GM23338 (cell line): ENCODE results near the gene MYO16. TPM values are rescaled to one million over a fixed set of nuclear protein-coding genes. Genes with fewer than 3 reads are reported as not detected.

Source experiments
- ATAC-seq: fragments of 200-7000 bp; cut with Tn5 transposase; 3 replicates; pipeline ENCODE4 v1.9.1; 2020
- DNase-seq: peaks from one replicate; pipeline ENCODE4 v3.0.0-alpha.2; 2015; ENCODE audit warnings: low spot score
- H2AFZ ChIP-seq: fragments of 200-600 bp; sonication (generic); 2 replicates; pipeline ENCODE4 v1.8.0; 2016; ENCODE audit warnings: antibody characterized with exemption, mild to moderate bottlenecking, moderate library complexity
- H3F3A ChIP-seq: fragments of 200-600 bp; sonication (generic); replicated peaks from 2 replicates; pipeline ENCODE4 v1.8.0; 2017; ENCODE audit warnings: antibody characterized with exemption, mixed run types, low read depth
- H3K27ac ChIP-seq: fragments of 200-600 bp; sonication (generic); 2 replicates; pipeline ENCODE4 v1.6.1; 2016; ENCODE audit warnings: low read depth
- H3K27me3 ChIP-seq: fragments of 200-600 bp; sonication (generic); 2 replicates; pipeline ENCODE4 v1.8.0; 2016; ENCODE audit warnings: mild to moderate bottlenecking, mixed run types, moderate library complexity; ENCODE audit not compliant: insufficient read depth
- H3K36me3 ChIP-seq: fragments of 200-600 bp; sonication (generic); 2 replicates; pipeline ENCODE4 v1.8.0; 2016; ENCODE audit warnings: mild to moderate bottlenecking; ENCODE audit not compliant: insufficient read depth
- H3K4me1 ChIP-seq: fragments of 200-600 bp; sonication (generic); 2 replicates; pipeline ENCODE4 v1.8.0; 2016; ENCODE audit warnings: mild to moderate bottlenecking, moderate library complexity; ENCODE audit not compliant: insufficient read depth
- H3K4me2 ChIP-seq: fragments of 200-600 bp; sonication (generic); 2 replicates; pipeline ENCODE4 v1.7.1; 2017; ENCODE audit warnings: mixed run types
- H3K4me3 ChIP-seq: fragments of 200-600 bp; sonication (generic); 2 replicates; pipeline ENCODE4 v1.6.1; 2016; ENCODE audit warnings: mixed run types
- H3K79me2 ChIP-seq: fragments of 200-600 bp; sonication (generic); replicated peaks from 2 replicates; pipeline ENCODE4 v1.8.0; 2017; ENCODE audit warnings: mild to moderate bottlenecking; ENCODE audit not compliant: insufficient read depth
- H3K9me2 ChIP-seq: fragments of 200-600 bp; sonication (generic); 2 replicates; pipeline ENCODE4 v1.8.0; 2017; ENCODE audit not compliant: insufficient read depth
- H4K20me1 ChIP-seq: fragments of 200-600 bp; sonication (generic); replicated peaks from 2 replicates; pipeline ENCODE4 v1.8.0; 2017; ENCODE audit warnings: mild to moderate bottlenecking; ENCODE audit not compliant: insufficient read depth
- H3K27ac Mint-ChIP-seq: 2 replicates; pipeline ENCODE4 v1.8.0; 2020; ENCODE audit warnings: inconsistent platforms, mild to moderate bottlenecking, moderate library complexity, mixed read lengths
- H3K27me3 Mint-ChIP-seq: 3 replicates; pipeline ENCODE4 v1.8.0; 2022; ENCODE audit warnings: low read depth, mild to moderate bottlenecking, moderate library complexity, mixed read lengths, inconsistent platforms; ENCODE audit not compliant: insufficient read depth, poor library complexity
- H3K36me3 Mint-ChIP-seq: 3 replicates; pipeline ENCODE4 v1.8.0; 2021; ENCODE audit warnings: low read depth, mild to moderate bottlenecking, inconsistent platforms, moderate library complexity, mixed read lengths
- H3K4me1 Mint-ChIP-seq: 3 replicates; pipeline ENCODE4 v1.8.0; 2020; ENCODE audit warnings: mild to moderate bottlenecking, inconsistent platforms, mixed read lengths
- H3K4me3 Mint-ChIP-seq: 3 replicates; pipeline ENCODE4 v1.8.0; 2021; ENCODE audit warnings: moderate library complexity, mild to moderate bottlenecking, inconsistent platforms, mixed read lengths
- H3K9me3 Mint-ChIP-seq: 3 replicates; pipeline ENCODE4 v1.8.0; 2020; ENCODE audit warnings: moderate library complexity, mild to moderate bottlenecking, inconsistent platforms, mixed read lengths
- CREB1 ChIP-seq: fragments of 250-450 bp; sonication (Bioruptor Pico); IDR thresholded peaks from 2 replicates; pipeline ENCODE4 v1.5.0; 2020; ENCODE audit warnings: low read depth, mild to moderate bottlenecking, moderate library complexity
- EZH2 ChIP-seq: fragments of 200-600 bp; sonication (generic); IDR thresholded peaks from one replicate; pipeline ENCODE4 v1.8.0; 2017; ENCODE audit warnings: antibody characterized with exemption, mild to moderate bottlenecking, low read depth; ENCODE audit not compliant: unreplicated experiment
- EZH2phosphoT487 ChIP-seq: fragments of 200-600 bp; sonication (generic); IDR thresholded peaks from one replicate; pipeline ENCODE4 v1.8.1; 2018; ENCODE audit warnings: antibody characterized with exemption; ENCODE audit not compliant: unreplicated experiment
- JUNB ChIP-seq: IDR thresholded peaks from one replicate; pipeline ENCODE4 v1.6.1; 2016; ENCODE audit warnings: antibody characterized with exemption; ENCODE audit not compliant: unreplicated experiment
- NANOG ChIP-seq: IDR thresholded peaks from 2 replicates; pipeline ENCODE4 v1.6.1; 2016; ENCODE audit warnings: antibody characterized with exemption, borderline replicate concordance
- POLR2AphosphoS5 ChIP-seq: IDR thresholded peaks from 2 replicates; pipeline ENCODE4 v1.6.1; 2016; ENCODE audit warnings: antibody characterized with exemption, low read depth
- STAT1 ChIP-seq: IDR thresholded peaks from one replicate; pipeline ENCODE4 v1.6.1; 2016; ENCODE audit warnings: antibody characterized with exemption; ENCODE audit not compliant: unreplicated experiment
- ZNF114 ChIP-seq: fragments of 250-450 bp; sonication (Bioruptor Pico); IDR thresholded peaks from 2 replicates; pipeline ENCODE4 v1.5.0; 2020; ENCODE audit warnings: mild to moderate bottlenecking, moderate library complexity
- ZNF331 ChIP-seq: fragments of 250-450 bp; sonication (Bioruptor Pico); IDR thresholded peaks from 2 replicates; pipeline ENCODE4 v1.5.0; 2020; ENCODE audit warnings: low read depth, mild to moderate bottlenecking, moderate library complexity
- polyA plus RNA-seq: library from polyadenylated mRNA; unstranded; fragments of >200 nt; fragmentation: Nextera tagmentation; extraction: Ambion mirVana; gene quantifications from 2 replicates; pipeline ENCODE4 v1.2.1, GENCODE V29; 2016
- total RNA-seq: library from RNA; depleted of rRNA; stranded (reverse); fragments of >200 nt; shearing (Covaris generic); gene quantifications from 2 replicates; pipeline ENCODE4 v1.2.3, GENCODE V29; 2014
- TF ChIP-seq, protein P1 (sequence below): IDR thresholded peaks from one replicate; pipeline ENCODE4 v1.6.1; 2018; ENCODE audit warnings: antibody characterized with exemption; ENCODE audit not compliant: unreplicated experiment
- TF ChIP-seq, protein P2 (sequence below): fragments of 250-450 bp; sonication (Bioruptor Pico); IDR thresholded peaks from 2 replicates; pipeline ENCODE4 v1.5.0; 2020; ENCODE audit warnings: mild to moderate bottlenecking, moderate library complexity

Gene MYO16
- total and polyA plus RNA-seq, 2 experiments from 2014 or later, result 0.10 to 0.13 TPM

DNA sequence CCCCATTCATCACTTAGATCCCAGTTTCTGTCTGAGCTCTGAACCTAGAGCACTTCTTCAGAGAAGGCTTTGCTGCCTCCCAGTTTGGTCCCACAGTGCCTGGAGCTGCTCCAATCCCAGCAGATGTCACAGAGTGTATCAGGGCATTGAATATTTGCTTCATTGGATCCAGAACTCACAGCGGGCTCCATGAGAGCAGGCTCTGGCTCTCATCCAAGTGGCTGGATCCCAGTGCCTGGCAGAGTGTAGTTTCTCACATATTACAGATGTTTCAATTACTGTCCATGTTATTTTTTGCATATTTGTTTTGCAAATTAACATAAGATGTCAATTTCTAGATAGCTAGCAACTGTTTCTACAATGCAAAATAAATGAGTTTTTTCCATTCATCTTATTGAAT is 50.6 kb downstream of the MYO16 start:
- Histone ChIP-seq H2AFZ (no peak overlapping the region), H3K36me3 (no peaks in the 10 kb centered on the region), H3K27ac (no peak overlapping the region), H3F3A (no peaks in the 10 kb centered on the region), H3K27me3 (no peaks in the 10 kb centered on the region), H4K20me1 (no peaks in the 10 kb centered on the region), H3K79me2 (no peaks in the 10 kb centered on the region), H3K9me2 (peaks cover 2% of the 10 kb centered on the region; the same call in 1 of the 2 replicates), H3K4me3 (no peak overlapping the region), H3K4me1 (no peaks in the 10 kb centered on the region), H3K4me2 (no peak overlapping the region)
- H3K27me3 Mint-ChIP-seq, result peaks cover 4% of the 10 kb centered on the region
- no peaks in the 10 kb centered on the region for H3K36me3 Mint-ChIP-seq
- no peak for TF ChIP-seq CREB1 (CRISPR knock-in tag)
- TF ChIP-seq NANOG, result no peak
- TF ChIP-seq POLR2AphosphoS5, result no peak
- TF ChIP-seq, protein P1, sequence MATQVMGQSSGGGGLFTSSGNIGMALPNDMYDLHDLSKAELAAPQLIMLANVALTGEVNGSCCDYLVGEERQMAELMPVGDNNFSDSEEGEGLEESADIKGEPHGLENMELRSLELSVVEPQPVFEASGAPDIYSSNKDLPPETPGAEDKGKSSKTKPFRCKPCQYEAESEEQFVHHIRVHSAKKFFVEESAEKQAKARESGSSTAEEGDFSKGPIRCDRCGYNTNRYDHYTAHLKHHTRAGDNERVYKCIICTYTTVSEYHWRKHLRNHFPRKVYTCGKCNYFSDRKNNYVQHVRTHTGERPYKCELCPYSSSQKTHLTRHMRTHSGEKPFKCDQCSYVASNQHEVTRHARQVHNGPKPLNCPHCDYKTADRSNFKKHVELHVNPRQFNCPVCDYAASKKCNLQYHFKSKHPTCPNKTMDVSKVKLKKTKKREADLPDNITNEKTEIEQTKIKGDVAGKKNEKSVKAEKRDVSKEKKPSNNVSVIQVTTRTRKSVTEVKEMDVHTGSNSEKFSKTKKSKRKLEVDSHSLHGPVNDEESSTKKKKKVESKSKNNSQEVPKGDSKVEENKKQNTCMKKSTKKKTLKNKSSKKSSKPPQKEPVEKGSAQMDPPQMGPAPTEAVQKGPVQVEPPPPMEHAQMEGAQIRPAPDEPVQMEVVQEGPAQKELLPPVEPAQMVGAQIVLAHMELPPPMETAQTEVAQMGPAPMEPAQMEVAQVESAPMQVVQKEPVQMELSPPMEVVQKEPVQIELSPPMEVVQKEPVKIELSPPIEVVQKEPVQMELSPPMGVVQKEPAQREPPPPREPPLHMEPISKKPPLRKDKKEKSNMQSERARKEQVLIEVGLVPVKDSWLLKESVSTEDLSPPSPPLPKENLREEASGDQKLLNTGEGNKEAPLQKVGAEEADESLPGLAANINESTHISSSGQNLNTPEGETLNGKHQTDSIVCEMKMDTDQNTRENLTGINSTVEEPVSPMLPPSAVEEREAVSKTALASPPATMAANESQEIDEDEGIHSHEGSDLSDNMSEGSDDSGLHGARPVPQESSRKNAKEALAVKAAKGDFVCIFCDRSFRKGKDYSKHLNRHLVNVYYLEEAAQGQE, result no peak
- TF ChIP-seq STAT1, result no peak
- TF ChIP-seq ZNF331 (CRISPR knock-in tag), result no peak
- no peak for TF ChIP-seq JUNB
- no peak for TF ChIP-seq EZH2
- TF ChIP-seq EZH2phosphoT487, result no peak
- H3K9me3 Mint-ChIP-seq, result no peaks in the 10 kb centered on the region
- DNase-seq (no peak), ATAC-seq (no peak)
- no peaks in the 10 kb centered on the region; the same call in 2 of the 3 replicates for H3K4me1 Mint-ChIP-seq
- no peak overlapping the region for H3K27ac Mint-ChIP-seq
- no peak overlapping the region for H3K4me3 Mint-ChIP-seq

DNA sequence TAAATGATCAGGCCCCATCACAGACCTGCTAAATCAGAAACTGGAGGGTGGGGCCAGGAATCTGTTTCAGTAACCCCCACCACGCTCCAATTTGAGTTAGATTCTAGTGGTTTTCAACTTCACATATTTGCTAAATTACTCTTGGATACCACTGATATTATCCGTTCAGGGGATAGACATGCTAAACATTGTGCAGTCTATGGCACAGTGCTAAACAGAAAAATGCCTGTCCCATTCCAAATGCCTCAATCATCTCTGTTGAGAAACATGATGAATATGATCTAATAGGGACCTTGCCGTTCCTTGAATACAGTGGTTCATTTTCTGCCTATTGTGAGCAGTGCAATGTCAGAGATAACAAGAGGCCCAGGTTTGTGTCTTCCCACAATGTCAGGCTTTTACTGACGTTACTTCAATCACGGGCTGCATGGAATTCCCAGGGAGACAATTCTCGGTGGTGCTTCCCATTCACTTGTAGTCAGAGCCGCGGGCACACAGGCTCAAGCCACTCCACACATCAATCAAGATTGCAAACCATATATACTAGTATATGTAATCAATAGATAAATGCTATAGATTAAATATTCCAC is 52.7 kb downstream of the MYO16 start:
- Mint-ChIP-seq H3K4me3 (no peak overlapping the region), H3K4me1 (no peaks in the 10 kb centered on the region), H3K27me3 (no peaks in the 10 kb centered on the region), H3K27ac (no peak overlapping the region), H3K9me3 (no peaks in the 10 kb centered on the region), H3K36me3 (no peaks in the 10 kb centered on the region)
- no peak for ATAC-seq
- Histone ChIP-seq H3K36me3 (no peaks in the 10 kb centered on the region), H3K9me2 (peaks cover 2% of the 10 kb centered on the region; the same call in 1 of the 2 replicates), H4K20me1 (no peaks in the 10 kb centered on the region), H3K27me3 (no peaks in the 10 kb centered on the region), H3F3A (no peaks in the 10 kb centered on the region), H3K4me2 (no peak overlapping the region), H3K27ac (no peak overlapping the region), H2AFZ (no peak overlapping the region), H3K4me1 (no peaks in the 10 kb centered on the region), H3K4me3 (no peak overlapping the region), H3K79me2 (no peaks in the 10 kb centered on the region)
- DNase-seq, result no peak
- TF ChIP-seq ZNF114 (no peak), EZH2phosphoT487 (no peak), CREB1 (CRISPR knock-in tag) (no peak), ZNF331 (CRISPR knock-in tag) (no peak)
- TF ChIP-seq, protein P2, sequence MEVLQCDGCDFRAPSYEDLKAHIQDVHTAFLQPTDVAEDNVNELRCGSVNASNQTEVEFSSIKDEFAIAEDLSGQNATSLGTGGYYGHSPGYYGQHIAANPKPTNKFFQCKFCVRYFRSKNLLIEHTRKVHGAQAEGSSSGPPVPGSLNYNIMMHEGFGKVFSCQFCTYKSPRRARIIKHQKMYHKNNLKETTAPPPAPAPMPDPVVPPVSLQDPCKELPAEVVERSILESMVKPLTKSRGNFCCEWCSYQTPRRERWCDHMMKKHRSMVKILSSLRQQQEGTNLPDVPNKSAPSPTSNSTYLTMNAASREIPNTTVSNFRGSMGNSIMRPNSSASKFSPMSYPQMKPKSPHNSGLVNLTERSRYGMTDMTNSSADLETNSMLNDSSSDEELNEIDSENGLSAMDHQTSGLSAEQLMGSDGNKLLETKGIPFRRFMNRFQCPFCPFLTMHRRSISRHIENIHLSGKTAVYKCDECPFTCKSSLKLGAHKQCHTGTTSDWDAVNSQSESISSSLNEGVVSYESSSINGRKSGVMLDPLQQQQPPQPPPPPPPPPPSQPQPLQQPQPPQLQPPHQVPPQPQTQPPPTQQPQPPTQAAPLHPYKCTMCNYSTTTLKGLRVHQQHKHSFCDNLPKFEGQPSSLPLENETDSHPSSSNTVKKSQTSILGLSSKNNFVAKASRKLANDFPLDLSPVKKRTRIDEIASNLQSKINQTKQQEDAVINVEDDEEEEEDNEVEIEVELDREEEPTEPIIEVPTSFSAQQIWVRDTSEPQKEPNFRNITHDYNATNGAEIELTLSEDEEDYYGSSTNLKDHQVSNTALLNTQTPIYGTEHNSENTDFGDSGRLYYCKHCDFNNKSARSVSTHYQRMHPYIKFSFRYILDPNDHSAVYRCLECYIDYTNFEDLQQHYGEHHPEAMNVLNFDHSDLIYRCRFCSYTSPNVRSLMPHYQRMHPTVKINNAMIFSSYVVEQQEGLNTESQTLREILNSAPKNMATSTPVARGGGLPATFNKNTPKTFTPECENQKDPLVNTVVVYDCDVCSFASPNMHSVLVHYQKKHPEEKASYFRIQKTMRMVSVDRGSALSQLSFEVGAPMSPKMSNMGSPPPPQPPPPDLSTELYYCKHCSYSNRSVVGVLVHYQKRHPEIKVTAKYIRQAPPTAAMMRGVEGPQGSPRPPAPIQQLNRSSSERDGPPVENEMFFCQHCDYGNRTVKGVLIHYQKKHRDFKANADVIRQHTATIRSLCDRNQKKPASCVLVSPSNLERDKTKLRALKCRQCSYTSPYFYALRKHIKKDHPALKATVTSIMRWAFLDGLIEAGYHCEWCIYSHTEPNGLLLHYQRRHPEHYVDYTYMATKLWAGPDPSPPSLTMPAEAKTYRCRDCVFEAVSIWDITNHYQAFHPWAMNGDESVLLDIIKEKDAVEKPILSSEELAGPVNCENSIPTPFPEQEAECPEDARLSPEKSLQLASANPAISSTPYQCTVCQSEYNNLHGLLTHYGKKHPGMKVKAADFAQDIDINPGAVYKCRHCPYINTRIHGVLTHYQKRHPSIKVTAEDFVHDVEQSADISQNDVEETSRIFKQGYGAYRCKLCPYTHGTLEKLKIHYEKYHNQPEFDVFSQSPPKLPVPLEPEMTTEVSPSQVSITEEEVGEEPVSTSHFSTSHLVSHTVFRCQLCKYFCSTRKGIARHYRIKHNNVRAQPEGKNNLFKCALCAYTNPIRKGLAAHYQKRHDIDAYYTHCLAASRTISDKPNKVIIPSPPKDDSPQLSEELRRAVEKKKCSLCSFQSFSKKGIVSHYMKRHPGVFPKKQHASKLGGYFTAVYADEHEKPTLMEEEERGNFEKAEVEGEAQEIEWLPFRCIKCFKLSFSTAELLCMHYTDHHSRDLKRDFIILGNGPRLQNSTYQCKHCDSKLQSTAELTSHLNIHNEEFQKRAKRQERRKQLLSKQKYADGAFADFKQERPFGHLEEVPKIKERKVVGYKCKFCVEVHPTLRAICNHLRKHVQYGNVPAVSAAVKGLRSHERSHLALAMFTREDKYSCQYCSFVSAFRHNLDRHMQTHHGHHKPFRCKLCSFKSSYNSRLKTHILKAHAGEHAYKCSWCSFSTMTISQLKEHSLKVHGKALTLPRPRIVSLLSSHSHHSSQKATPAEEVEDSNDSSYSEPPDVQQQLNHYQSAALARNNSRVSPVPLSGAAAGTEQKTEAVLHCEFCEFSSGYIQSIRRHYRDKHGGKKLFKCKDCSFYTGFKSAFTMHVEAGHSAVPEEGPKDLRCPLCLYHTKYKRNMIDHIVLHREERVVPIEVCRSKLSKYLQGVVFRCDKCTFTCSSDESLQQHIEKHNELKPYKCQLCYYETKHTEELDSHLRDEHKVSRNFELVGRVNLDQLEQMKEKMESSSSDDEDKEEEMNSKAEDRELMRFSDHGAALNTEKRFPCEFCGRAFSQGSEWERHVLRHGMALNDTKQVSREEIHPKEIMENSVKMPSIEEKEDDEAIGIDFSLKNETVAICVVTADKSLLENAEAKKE (CRISPR knock-in tag), result no peak
